Eye (tissue), 1 donor: ENCODE measurements around the gene CYCS.

Experiments used
- DNase-seq: peaks from one replicate; pipeline ENCODE4 v3.0.0-alpha.2; 2015

CYCS gene

GRCh38 chr7:25125137-25125946, at the start of gene CYCS:
CYCS (minus strand) TSS chr7:25125260; CDS start chr7:25124119, 1,141 bp downstream.
- peak; percentile 100 for DNase-seq

- DNase-seq, result no peak
These were observed 48.1 kb upstream of the CYCS start for GRCh38 chr7:25173184-25173583.

GRCh38 chr7:25171516-25171915, 46.5 kb upstream of the CYCS start:
- no peak for DNase-seq

- no peak for DNase-seq
These were observed 46.0 kb upstream of the CYCS start for GRCh38 chr7:25171071-25171470.

GRCh38 chr7:25169683-25170082, 44.6 kb upstream of the CYCS start:
- no peak for DNase-seq

GRCh38 chr7:25168145-25168544, 43.1 kb upstream of the CYCS start:
- no peak for DNase-seq

- DNase-seq, result peak; percentile 14
These were observed 42.3 kb upstream of the CYCS start for GRCh38 chr7:25167262-25167843.

GRCh38 chr7:25159983-25160596, 35.0 kb upstream of the CYCS start:
- DNase-seq, result peak; percentile 72

- DNase-seq, result no peak
These were observed 33.9 kb upstream of the CYCS start for GRCh38 chr7:25158966-25159365.

GRCh38 chr7:25151773-25152172, 26.7 kb upstream of the CYCS start:
- DNase-seq, result no peak

GRCh38 chr7:25149836-25150235, 24.8 kb upstream of the CYCS start:
- DNase-seq, result no peak

- DNase-seq, result no peak
These were observed 23.9 kb upstream of the CYCS start for GRCh38 chr7:25148772-25149575.

- DNase-seq, result no peak
These were observed 18.7 kb upstream of the CYCS start for GRCh38 chr7:25143763-25144162.

GRCh38 chr7:25139536-25139935, 14.5 kb upstream of the CYCS start:
- DNase-seq, result no peak

GRCh38 chr7:25134358-25135010, 9.4 kb upstream of the CYCS start:
- DNase-seq, result no peak

- DNase-seq, result no peak
These were observed 7.4 kb upstream of the CYCS start for GRCh38 chr7:25132430-25132829.

- DNase-seq, result no peak
These were observed 1.7 kb upstream of the CYCS start for GRCh38 chr7:25126751-25127150.

- no peak for DNase-seq
These were observed 459 bp downstream of the CYCS start for GRCh38 chr7:25124465-25125136.

GRCh38 chr7:25122373-25122772, 2.7 kb downstream of the CYCS start:
- DNase-seq, result no peak

- DNase-seq, result no peak
These were observed 3.5 kb downstream of the CYCS start for GRCh38 chr7:25121599-25121998.

GRCh38 chr7:25119102-25119501, 6.0 kb downstream of the CYCS start:
- DNase-seq, result no peak
